Amygdala (tissue), 56 donors: ENCODE results near the gene ERG28.

Experiments
- DNase-seq, 56 donors: peaks; one replicate each; lab custom pipeline; 2025; lab: John Stamatoyannopoulos, UW

ERG28 gene

GRCh38 chr14:75661499-75661814 is 781 bp upstream of the ERG28 start:
- DNase-seq, result no peak

- no peak for DNase-seq
Observed at GRCh38 chr14:75660238-75660629, 442 bp downstream of the ERG28 start.

- DNase-seq, result no peak
Observed at GRCh38 chr14:75658957-75659356, 1.7 kb downstream of the ERG28 start.

DNA sequence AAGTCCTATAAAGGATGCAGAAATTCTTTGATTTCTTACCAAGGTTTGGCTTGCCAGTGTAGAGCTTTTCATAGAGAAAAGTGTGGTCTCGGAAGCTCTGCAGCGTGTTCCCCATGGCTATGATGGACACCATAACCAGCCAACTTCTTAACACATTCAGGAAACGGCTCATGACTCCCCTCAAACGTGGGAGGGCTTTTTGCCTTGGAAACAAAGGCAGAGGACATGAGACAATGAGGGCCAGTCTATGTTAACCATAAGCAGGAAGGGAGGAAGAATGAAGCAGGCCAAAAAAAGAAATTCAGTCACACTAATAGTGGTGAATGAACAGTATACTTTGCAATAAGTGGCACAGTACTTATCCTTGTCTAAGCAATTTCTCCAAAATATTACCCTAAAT is 3.3 kb downstream of the ERG28 start:
- DNase-seq, result no peak

GRCh38 chr14:75655235-75655634 is 5.4 kb downstream of the ERG28 start:
- DNase-seq, result no peak

- DNase-seq, result peak in 53 of 56 donors; percentile 3 to 85 (median 49)
Observed at GRCh38 chr14:75654127-75654732, 6.4 kb downstream of the ERG28 start.

GRCh38 chr14:75653563-75653962 is 7.1 kb downstream of the ERG28 start:
- no peak for DNase-seq

DNA sequence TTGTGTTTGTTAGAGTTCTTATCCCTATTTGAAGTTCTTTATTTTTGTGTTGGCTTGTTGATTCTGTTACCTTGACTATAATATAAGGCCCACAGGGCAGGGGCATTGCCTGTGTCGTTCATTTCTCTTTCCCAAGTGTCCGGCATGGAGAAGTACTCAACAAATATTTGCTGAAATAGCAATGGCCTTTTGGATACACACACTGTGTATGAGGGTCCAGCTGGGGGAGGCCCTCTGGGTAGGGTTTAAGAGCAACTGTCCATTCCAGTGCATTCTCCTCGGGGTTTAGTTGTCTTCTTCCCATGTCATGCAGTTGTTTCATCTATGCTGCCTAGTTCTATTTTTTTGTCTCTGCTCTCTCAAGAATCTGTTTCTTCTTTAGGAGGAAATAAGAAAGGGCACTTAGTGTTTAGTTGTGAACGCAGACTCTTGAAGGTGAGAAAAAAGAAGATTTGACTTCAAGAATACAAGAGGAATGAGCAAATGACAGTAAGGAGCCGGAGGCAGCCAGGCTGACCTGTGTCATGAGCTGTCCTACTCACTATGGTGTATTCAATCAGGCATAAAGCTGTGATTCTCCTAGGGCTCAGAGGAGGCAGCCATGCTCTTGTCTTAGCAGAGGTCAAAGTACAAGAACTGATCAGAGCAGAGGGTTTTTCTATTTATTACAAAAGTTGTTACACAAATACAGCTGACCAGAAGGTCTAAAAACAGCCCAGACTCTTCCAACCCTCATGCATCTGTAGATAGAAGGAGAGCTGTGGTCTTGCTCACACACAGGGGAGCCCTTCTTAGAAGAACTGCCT is 10.2 kb downstream of the ERG28 start:
- no peak for DNase-seq

DNA sequence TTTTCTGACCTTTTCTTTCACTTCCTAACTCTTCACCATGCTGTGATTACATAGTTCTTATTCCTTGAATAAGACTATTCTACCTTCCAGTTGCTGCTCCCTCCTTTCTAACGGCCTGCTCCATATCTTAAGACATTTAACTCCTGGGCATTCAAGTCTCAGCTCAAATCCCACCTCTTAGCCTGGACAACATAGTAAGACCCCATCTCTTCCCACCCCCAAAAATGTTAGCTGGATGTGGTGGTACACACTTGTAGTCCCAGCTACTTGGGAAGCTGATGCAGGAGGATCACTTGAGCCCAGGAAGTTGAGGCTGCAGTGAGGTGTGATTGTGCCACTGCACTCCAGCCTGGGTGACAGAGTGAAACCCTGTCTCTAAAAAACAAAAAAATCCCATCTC is 10.9 kb downstream of the ERG28 start:
- no peak for DNase-seq

DNA sequence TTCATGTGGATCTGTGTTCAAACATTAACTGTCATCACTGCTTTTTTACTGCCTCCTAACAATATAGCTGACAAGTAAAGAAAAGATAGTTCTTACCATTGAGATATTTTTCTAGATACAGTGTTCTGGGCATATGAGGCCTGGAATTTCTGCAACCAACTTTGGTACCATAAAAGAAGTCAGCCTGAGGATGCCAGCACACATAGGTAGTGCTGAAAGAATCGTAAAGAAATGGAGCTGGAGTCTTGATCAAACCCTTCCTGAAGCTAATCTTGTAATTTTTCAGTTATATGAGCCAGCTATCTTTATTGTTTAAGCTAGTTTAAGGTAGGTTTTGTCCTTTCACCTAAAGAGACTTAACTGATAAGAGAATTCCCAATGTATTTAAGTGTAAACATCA is 11.3 kb downstream of the ERG28 start:
- no peak for DNase-seq

- DNase-seq, result peak in 5 of 56 donors; percentile 0 to 23 (median 4)
Observed at GRCh38 chr14:75648066-75648838, 12.4 kb downstream of the ERG28 start.

DNA sequence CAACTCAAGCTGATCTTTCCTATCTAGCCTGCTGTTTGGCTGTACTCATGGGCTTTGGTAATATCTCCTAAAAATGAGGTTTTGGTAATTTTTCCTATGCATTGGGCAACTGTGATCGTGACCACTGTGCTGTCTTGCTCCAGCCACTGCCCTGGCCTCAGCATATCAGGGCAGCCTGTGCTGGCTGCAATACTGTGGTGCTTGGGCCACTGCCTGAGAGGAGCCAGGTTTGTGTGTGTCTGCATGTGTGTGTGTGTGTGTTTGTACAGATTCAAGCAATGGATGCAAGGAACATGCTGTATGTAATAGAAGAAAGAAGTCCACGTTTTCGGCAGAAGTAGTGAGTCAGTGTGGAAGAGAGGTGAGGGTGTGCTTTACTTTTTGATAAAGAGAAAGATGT is 13.0 kb downstream of the ERG28 start:
- no peak for DNase-seq

DNA sequence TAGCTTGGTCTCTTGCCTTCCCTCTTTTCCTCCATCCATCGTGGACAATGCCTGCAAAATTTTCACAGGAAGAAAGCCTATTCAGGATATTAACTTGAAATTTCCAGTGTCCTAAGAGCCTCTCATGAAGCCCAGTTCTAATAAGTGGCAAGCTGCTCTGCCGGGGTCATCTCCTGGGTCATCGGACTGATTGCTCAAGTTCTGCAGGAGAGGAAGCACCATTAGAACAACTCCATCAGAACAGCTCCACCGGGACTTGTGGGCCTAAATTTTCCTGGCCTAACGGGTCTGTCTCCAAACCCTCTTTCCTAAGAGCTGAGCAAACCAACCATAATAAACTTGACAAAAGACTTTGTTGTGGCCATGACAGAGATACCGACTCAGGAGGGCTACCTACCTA is 13.9 kb downstream of the ERG28 start:
- DNase-seq, result no peak

- no peak for DNase-seq
Observed at GRCh38 chr14:75645056-75645455, 15.6 kb downstream of the ERG28 start.

DNA sequence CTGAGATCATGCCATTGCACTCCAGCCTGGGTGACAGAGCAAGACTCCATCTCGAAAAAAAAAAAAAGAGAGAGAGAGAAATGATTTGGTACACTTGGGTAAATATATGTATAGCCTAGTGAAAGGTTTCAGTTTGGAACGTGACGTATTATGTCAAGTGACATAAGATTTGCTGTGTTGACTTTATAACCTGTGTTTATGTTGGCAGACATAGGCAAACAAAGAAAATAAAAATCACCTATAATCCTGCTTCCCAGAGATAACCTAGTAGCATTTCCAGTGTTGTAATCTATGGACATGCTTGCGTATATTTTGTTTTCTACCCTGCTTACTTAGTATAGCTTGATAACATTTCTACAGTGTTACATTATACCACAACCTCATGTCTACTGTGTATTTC is 16.7 kb downstream of the ERG28 start:
- no peak for DNase-seq

GRCh38 chr14:75640876-75641275 is 19.8 kb downstream of the ERG28 start:
- DNase-seq, result no peak

GRCh38 chr14:75636100-75636692 is 24.5 kb downstream of the ERG28 start:
- DNase-seq, result peak in 40 of 56 donors; percentile 1 to 64 (median 30)

- DNase-seq, result no peak
Observed at GRCh38 chr14:75634848-75635247, 25.8 kb downstream of the ERG28 start.

DNA sequence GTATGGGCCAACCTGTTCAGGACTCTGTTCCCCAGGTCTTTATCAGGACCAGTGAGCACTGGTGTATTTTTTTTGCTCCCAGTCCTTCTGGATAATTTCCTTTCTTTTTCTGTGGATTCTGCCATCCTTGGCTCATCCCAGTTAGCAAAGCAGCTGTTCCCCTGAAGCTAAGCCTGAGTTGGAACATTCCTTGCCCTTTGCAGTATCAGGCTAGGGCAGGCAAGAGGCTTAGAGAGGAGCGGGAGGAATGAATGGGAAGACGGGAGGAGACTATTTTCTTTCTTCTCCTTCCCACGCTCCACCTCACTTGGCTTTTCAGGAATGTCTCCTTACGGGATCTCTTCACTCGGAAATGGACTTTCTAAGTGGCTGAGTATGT is 29.2 kb downstream of the ERG28 start:
- no peak for DNase-seq

- DNase-seq, result no peak
Observed at GRCh38 chr14:75630695-75631452, 29.8 kb downstream of the ERG28 start.

DNA sequence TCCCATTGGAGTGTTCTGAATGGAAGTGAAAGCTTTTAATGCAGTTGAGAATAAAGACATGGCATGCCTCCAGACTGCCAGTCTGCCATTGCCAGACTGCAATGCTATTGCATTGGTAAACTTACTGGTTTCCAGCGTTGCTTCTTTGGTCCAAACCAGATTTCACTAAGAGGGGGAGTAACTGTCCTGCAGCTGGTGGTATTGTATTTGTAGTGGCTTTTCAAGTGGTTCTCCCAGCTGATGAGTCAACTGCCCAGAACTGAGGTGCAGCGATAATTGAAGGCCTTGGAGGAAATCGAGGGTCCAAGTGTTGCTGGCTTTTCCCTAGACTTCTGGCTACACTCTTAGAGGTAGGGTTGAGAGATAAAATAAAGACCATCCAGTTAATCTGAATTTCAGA is 31.9 kb downstream of the ERG28 start:
- DNase-seq, result no peak
